Measurements from ENCODE around the gene ALDH1L1. TPM values are rescaled to one million over a fixed set of nuclear protein-coding genes. Genes with fewer than 3 reads are reported as not detected.

Gene ALDH1L1
- total RNA-seq, 1 experiment from 2014 or later: 0.36 TPM

GRCh38 chr3:126127452-126127851 is 52.9 kb downstream of the ALDH1L1 start:
- intact Hi-C loops (cut with micrococcal nuclease; ENCODE audit: unreplicated experiment): no loop called here
- H3K36me3 ChIP-seq (ENCODE audit: control insufficient read depth, insufficient read depth, low read length): no peaks in the 10 kb centered on the region
- H3K4me3 ChIP-seq (ENCODE audit: low read depth in 2 of 2, low read length in 2 of 2): no peak overlapping the region
- ATAC-seq (no peak), DNase-seq (ENCODE audit: low read depth, low spot score) (no peak)
- TF ChIP-seq TCF7L2 (IDR thresholded peaks at IDR 0.05; ENCODE audit: low read depth, low read length): no peak
- TF ChIP-seq SIN3A (IDR thresholded peaks at IDR 0.05; ENCODE audit: borderline replicate concordance, insufficient read depth, low read depth, low read length): no peak
- TF ChIP-seq POLR2AphosphoS5 (IDR thresholded peaks at IDR 0.05; ENCODE audit: low read depth, low read length): no peak
- no peak for TF ChIP-seq REST (IDR thresholded peaks at IDR 0.05; ENCODE audit: insufficient read depth in 1 of 2, low read depth in 2 of 2, low read length in 1 of 2)
- TF ChIP-seq, protein P1, sequence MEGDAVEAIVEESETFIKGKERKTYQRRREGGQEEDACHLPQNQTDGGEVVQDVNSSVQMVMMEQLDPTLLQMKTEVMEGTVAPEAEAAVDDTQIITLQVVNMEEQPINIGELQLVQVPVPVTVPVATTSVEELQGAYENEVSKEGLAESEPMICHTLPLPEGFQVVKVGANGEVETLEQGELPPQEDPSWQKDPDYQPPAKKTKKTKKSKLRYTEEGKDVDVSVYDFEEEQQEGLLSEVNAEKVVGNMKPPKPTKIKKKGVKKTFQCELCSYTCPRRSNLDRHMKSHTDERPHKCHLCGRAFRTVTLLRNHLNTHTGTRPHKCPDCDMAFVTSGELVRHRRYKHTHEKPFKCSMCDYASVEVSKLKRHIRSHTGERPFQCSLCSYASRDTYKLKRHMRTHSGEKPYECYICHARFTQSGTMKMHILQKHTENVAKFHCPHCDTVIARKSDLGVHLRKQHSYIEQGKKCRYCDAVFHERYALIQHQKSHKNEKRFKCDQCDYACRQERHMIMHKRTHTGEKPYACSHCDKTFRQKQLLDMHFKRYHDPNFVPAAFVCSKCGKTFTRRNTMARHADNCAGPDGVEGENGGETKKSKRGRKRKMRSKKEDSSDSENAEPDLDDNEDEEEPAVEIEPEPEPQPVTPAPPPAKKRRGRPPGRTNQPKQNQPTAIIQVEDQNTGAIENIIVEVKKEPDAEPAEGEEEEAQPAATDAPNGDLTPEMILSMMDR (IDR thresholded peaks at IDR 0.05): no peak
- in situ Hi-C loops (cut with HindIII; ENCODE audit: low pct_unique_long_range_greater_than_20kb, low sequenced_read_pairs): no loop called here
- ChIA-PET POLR2A (no interaction called here), CTCF (interaction anchor here (0.6 kb wide), 1 partner anchor 11 kb away, joined by 4 read pairs; no protein-coding TSS in a partner anchor)
- peaks cover 3% of the 10 kb centered on the region; the same call in 1 of the 2 replicates for H3K27me3 ChIP-seq (ENCODE audit: control insufficient read depth, insufficient read depth, low read length)
- H3K4me1 ChIP-seq (ENCODE audit: control insufficient read depth, insufficient read depth, low read length): no peaks in the 10 kb centered on the region; the same call in 1 of the 2 replicates
- no peaks in the 10 kb centered on the region for H3K9me3 ChIP-seq (ENCODE audit: control insufficient read depth, insufficient read depth, low read depth, low read length)
- no peak overlapping the region for H3K27ac ChIP-seq (ENCODE audit: low read length)
- BruUV-seq (replicated peaks): no TSS peak

- CTCF ChIA-PET: interaction anchor here (0.6 kb wide), 1 partner anchor 41 kb away, joined by 3 read pairs; no protein-coding TSS in a partner anchor
- DNase-seq (ENCODE audit: low read depth, low spot score) (no peak), ATAC-seq (no peak)
- Histone ChIP-seq H3K4me3 (ENCODE audit: low read depth in 2 of 2, low read length in 2 of 2) (no peak overlapping the region), H3K27me3 (ENCODE audit: control insufficient read depth, insufficient read depth, low read length) (peaks cover 9% of the 10 kb centered on the region; the same call in 1 of the 2 replicates), H3K4me1 (ENCODE audit: control insufficient read depth, insufficient read depth, low read length) (no peaks in the 10 kb centered on the region; the same call in 1 of the 2 replicates), H3K27ac (ENCODE audit: low read length) (no peak overlapping the region), H3K9me3 (ENCODE audit: control insufficient read depth, insufficient read depth, low read depth, low read length) (no peaks in the 10 kb centered on the region), H3K36me3 (ENCODE audit: control insufficient read depth, insufficient read depth, low read length) (no peaks in the 10 kb centered on the region)
- in situ Hi-C loops (cut with HindIII; ENCODE audit: low pct_unique_long_range_greater_than_20kb, low sequenced_read_pairs) (no loop called here), intact Hi-C loops (cut with micrococcal nuclease; ENCODE audit: unreplicated experiment) (no loop called here)
- TF ChIP-seq TCF7L2 (IDR thresholded peaks at IDR 0.05; ENCODE audit: low read depth, low read length) (no peak), REST (IDR thresholded peaks at IDR 0.05; ENCODE audit: insufficient read depth in 1 of 2, low read depth in 2 of 2, low read length in 1 of 2) (no peak), POLR2AphosphoS5 (IDR thresholded peaks at IDR 0.05; ENCODE audit: low read depth, low read length) (no peak), SIN3A (IDR thresholded peaks at IDR 0.05; ENCODE audit: borderline replicate concordance, insufficient read depth, low read depth, low read length) (no peak)
- TF ChIP-seq, protein P1 (IDR thresholded peaks at IDR 0.05): no peak
- POLR2A ChIA-PET: no interaction called here
- BruUV-seq (replicated peaks): no TSS peak
Observed at GRCh38 chr3:126126811-126127431, 53.5 kb downstream of the ALDH1L1 start.
